GM12864 (cell line): ENCODE data around the gene OR2V2.
A peak's percentile ranks its signal among the peaks of the same experiment; 100 is the strongest.

Source experiments
- DNase-seq: peaks from one replicate; pipeline ENCODE4 v3.0.0-alpha.2; 2011; ENCODE audit warnings: low read depth
- H3K4me3 ChIP-seq: 2 replicates; pipeline ENCODE4 v1.5.1; 2011; ENCODE audit warnings: mild to moderate bottlenecking, low read depth, low read length, control low read depth
- CTCF ChIP-seq: IDR thresholded peaks from 2 replicates; pipeline ENCODE4 v1.5.1; 2011; ENCODE audit warnings: low read depth, mild to moderate bottlenecking, moderate library complexity, low read length, control low read depth, inconsistent platforms; ENCODE audit errors: missing control alignments

OR2V2 gene

GRCh38 chr5:181191526-181192336, 44.3 kb downstream of the OR2V2 start:
- TF ChIP-seq CTCF, result no peak
- no peak for DNase-seq
- H3K4me3 ChIP-seq, result peak overlapping the region; percentile 87

GRCh38 chr5:181192337-181193046, 45.1 kb downstream of the OR2V2 start:
- no peak for DNase-seq
- no peak for TF ChIP-seq CTCF

GRCh38 chr5:181193656-181194055, 46.3 kb downstream of the OR2V2 start:
- no peak for TF ChIP-seq CTCF
- no peak overlapping the region for H3K4me3 ChIP-seq
- no peak for DNase-seq

More at GRCh38 chr5:181192337-181193046, 45.1 kb downstream of the OR2V2 start:
- H3K4me3 ChIP-seq, result peak overlapping the region; percentile 70

GRCh38 chr5:181194489-181195248, 47.3 kb downstream of the OR2V2 start:
- no peak overlapping the region for H3K4me3 ChIP-seq
- DNase-seq, result no peak
- TF ChIP-seq CTCF, result no peak

GRCh38 chr5:181195249-181195761, 47.9 kb downstream of the OR2V2 start:
- TF ChIP-seq CTCF, result no peak
- no peak for DNase-seq
- H3K4me3 ChIP-seq, result no peak overlapping the region

- no peak overlapping the region for H3K4me3 ChIP-seq
- TF ChIP-seq CTCF, result no peak
- DNase-seq, result no peak
Observed at GRCh38 chr5:181197326-181197951, 50.1 kb downstream of the OR2V2 start.
